ENCODE data around the gene SLC30A2.

SLC30A2 gene

GRCh38 chr1:26020941-26021646, 24.8 kb downstream of the SLC30A2 start:
- no peak for DNase-seq

- DNase-seq = peak; percentile 59
Observed at GRCh38 chr1:26020330-26020768, 25.6 kb downstream of the SLC30A2 start.

- peak; percentile 82 for DNase-seq
Observed at GRCh38 chr1:26019641-26020315, 26.1 kb downstream of the SLC30A2 start.

- peak; percentile 85 for DNase-seq
Observed at GRCh38 chr1:26017606-26018005, 28.3 kb downstream of the SLC30A2 start.

- DNase-seq = no peak
Observed at GRCh38 chr1:26016953-26017545, 28.9 kb downstream of the SLC30A2 start.

GRCh38 chr1:26016258-26016952, 29.5 kb downstream of the SLC30A2 start:
- no peak for DNase-seq

GRCh38 chr1:26015358-26015757, 30.6 kb downstream of the SLC30A2 start:
- DNase-seq = peak; percentile 61

GRCh38 chr1:26014179-26014578, 31.7 kb downstream of the SLC30A2 start:
- DNase-seq = no peak

GRCh38 chr1:26012864-26013263, 33.1 kb downstream of the SLC30A2 start:
- DNase-seq = no peak

- DNase-seq = no peak
Observed at GRCh38 chr1:26010825-26011224, 35.1 kb downstream of the SLC30A2 start.

GRCh38 chr1:26009796-26010447, 36.0 kb downstream of the SLC30A2 start:
- no peak for DNase-seq

- DNase-seq = no peak
Observed at GRCh38 chr1:26006710-26007109, 39.2 kb downstream of the SLC30A2 start.

GRCh38 chr1:26005434-26006105, 40.3 kb downstream of the SLC30A2 start:
- no peak for DNase-seq

- no peak for DNase-seq
Observed at GRCh38 chr1:26003756-26004155, 42.2 kb downstream of the SLC30A2 start.

- no peak for DNase-seq
Observed at GRCh38 chr1:26003262-26003661, 42.7 kb downstream of the SLC30A2 start.

GRCh38 chr1:25999041-25999800, 46.7 kb downstream of the SLC30A2 start:
- DNase-seq = no peak

- DNase-seq = peak; percentile 99
Observed at GRCh38 chr1:25997828-25998761, 47.8 kb downstream of the SLC30A2 start, which contains the start of gene PAFAH2. TSS of gene PAFAH2 (minus strand) at chr1:25998063. CDS start at chr1:25990816, 7,247 bp downstream.

- DNase-seq = no peak
Observed at GRCh38 chr1:25996966-25997827, 48.7 kb downstream of the SLC30A2 start.

Data from fibroblast of skin of scalp (primary cell).